Gastroesophageal sphincter (tissue), 3 donors: ENCODE results near the gene MACROH2A1.

Experiments used
- CTCF ChIP-seq, 4 experiments: fragments of 200-600 bp in 2 of 4; fragments of 450-650 bp in 2 of 4; sonication (generic) in 1 of 4; IDR thresholded peaks; one replicate each; pipeline ENCODE4 v1.5.1; 2017 to 2019; ENCODE audit warnings: antibody characterized with exemption in 4 of 4, mild to moderate bottlenecking in 2 of 4, moderate library complexity in 2 of 4
- POLR2A ChIP-seq, 2 donors: fragments of 450-650 bp; IDR thresholded peaks; one replicate each; pipeline ENCODE4 v1.6.1; 2017; ENCODE audit warnings: antibody characterized with exemption in 2 of 2, mild to moderate bottlenecking in 2 of 2, moderate library complexity in 1 of 2

- TF ChIP-seq CTCF (IDR thresholded peaks at IDR 0.05) (no peak), POLR2A (IDR thresholded peaks at IDR 0.05) (no peak)
Observed at GRCh38 chr5:135296900-135297816, 101.9 kb downstream of the MACROH2A1 start.
